Cortex of kidney (tissue), 1 donor: ENCODE measurements around the gene VMAC.

Experiments used
- DNase-seq: peaks from one replicate; lab custom pipeline; 2025; lab: John Stamatoyannopoulos, UW

VMAC gene

DNA sequence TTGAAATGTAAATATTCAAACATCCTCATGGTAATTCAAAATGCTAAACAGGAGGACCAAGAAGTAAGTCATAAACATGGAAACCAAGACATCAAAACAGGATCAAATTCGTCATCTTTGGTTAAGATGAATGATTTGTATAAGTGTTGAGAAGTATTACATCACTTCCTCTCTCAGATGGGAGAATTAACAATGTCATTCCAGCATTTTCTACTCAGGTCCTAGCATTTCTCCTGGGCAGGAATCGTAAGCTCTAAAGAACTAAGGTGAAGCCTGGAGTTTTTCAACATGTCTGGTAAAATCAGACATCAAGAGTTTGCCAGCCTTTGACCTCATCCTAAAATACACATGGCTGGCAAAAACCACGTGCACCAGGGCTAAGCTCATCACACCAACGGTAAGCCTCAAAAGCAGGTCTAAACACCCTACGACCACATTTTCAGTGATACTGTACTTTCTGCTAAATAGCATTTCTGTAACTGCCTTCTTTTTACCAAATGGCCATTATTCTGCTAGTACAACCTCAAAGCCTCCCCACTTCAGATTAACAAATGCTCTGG is 48.4 kb downstream of the VMAC start:
- no peak for DNase-seq

DNA sequence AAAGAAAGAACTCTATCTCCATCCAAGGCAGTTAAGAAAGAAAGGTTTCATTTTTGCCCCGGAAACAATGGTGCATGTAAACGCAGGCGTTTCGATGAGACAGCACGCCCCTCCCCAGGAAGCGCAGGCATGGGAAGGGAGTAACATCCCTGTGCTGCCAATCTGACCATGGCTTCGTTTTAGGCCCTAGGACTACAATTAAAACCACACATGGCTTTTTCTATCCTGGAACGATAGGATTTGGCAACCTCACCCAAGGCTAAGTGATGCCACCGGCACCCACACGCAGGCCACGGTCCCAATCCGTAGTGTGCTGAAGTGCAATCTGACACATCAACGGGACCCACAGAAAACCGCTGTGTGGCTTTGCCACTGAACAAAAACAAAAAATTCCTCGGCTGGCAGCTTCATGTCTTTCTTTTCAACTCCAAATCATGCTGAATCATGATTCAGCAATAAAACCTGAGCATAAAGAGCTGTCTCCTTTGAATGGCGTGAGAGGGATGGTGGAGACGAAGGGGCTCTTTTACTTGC is 49.1 kb downstream of the VMAC start:
- no peak for DNase-seq

DNA sequence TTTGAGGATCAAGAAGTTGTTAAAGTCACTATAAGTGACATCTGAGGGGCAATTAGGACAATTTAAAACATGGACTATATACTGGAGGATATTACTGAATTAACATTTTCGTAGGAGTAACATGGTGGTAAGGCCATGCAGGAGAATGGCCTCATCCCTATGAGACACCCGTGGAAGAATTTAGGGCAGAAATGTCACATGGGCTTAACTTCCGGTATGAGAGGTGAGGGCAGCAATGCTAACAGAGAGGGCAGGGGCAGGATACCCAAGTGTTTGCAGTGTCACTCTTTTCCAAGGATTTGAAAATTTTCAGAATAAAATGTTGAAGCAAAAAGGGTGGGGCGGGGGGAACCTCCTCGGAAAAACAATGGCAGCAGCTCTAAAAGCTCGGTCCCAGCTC is 49.6 kb downstream of the VMAC start:
- no peak for DNase-seq

DNA sequence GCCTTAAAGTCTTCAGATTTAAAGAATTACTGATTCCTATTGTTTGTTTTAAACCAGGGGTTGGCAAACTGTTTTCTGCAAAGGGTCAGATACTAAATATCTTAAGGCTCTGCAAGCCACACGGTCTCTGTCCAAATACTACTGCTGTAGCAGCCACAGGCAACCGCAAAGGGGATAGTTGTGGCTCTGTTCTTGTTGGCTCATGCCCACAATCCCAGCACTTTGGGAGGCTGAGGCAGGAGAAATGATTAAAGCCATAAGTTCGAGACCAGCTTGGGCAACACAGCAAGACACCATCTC is 50.9 kb downstream of the VMAC start:
- no peak for DNase-seq

DNA sequence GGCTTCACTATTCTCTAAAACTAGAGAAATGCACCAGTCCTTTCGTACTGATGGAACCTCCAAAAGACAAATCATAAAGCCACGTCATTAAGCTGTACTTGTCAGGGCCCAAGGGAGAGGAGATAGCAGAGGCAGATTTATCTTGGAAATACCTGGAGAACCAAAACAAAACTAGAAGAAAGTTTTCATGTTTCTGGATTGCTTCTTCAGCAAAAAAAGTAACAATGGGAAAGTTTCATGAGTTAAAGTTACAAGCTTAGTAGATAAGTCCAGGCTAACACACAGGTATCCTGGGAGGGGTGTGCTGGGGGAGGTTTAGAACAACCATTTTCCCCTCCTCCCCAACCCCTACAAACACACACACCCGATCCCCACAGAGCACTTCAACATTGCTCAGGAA is 51.7 kb downstream of the VMAC start:
- no peak for DNase-seq

DNA sequence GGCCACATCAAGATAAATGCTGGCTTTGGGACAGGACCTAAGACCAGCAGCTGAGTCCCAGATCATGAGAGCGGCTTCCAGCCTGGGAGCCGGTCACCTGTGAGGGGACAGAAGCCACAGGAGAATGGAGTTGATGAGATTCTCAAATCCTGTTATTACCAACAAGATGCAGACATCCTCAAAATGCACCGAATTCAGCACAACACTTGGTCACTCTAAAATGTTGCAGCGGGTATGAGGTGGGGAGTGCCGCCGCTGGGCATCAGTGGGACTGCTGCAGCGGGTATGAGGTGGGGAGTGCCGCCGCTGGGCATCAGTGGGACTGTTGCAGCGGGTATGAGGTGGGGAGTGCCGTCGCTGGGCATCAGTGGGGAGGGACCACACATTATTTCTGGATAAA is 52.1 kb downstream of the VMAC start:
- DNase-seq: no peak

DNA sequence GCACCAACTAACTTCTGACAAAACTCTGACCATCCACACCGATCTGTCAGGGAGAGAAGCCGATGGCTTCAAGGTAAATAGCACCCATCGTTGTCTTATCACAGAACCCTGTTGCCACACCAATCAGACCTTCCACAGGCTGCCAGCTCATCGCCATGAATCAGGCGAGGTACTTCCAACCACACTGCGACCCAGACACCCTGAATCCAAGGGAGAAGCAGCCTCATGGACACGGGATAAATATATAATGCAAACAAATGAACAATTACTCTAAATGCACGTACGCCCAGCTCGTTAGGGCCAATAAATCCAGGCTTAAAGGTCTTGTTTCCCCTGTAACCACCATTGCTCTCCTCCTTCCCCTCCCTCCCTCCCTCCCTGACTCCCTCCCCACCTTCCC is 52.5 kb downstream of the VMAC start:
- no peak for DNase-seq

DNA sequence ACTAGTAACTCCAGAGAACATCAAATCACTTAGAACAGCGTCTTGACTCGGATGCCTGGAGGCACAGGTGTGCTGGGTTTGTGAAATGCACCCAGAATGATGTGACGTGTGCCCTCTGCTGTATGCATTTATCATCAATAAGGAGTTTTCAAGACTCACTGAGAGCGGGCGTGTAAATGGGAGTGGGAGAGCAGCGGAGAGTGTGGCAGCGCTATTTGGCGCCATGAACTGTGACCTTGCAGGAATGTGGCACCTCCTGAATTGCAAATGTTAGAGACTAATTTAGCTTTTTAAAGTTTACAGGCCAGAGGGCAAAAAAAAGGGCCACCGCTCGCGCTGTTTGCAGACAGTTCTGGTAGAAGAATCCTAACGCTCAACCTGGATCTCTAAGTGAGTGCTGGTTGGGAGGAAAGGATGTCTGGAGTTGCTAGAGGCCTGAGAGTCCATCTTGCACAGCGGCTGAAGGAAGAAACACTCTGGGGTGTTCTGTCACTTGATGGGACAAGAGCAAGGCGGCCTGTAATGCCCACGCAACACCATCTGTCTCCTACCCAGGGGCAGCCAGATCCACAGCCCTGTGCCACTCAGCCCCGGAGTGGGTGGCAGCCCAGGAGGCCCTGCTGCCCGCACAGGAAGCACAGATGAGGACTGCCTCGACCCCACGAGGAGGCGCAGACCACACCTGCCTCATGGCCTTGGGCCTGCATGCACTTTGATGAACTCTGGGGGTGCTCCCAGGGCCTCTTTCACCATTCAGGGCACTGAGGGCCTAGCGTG is 53.6 kb downstream of the VMAC start:
- DNase-seq: no peak

DNA sequence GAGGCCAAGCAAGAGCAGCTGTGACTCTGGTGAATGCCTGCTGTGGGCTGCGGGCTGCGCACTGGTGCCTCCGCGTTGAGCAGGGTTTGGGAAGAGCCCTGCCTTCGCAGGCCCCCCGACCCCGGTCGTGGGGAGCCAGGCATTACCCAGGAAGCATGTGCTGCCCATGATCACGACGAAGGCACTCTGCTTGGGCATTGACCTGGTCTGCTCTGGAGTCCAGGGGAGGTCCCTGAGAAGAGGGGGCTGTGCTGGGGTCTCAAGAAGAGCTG is 54.1 kb downstream of the VMAC start:
- no peak for DNase-seq

DNA sequence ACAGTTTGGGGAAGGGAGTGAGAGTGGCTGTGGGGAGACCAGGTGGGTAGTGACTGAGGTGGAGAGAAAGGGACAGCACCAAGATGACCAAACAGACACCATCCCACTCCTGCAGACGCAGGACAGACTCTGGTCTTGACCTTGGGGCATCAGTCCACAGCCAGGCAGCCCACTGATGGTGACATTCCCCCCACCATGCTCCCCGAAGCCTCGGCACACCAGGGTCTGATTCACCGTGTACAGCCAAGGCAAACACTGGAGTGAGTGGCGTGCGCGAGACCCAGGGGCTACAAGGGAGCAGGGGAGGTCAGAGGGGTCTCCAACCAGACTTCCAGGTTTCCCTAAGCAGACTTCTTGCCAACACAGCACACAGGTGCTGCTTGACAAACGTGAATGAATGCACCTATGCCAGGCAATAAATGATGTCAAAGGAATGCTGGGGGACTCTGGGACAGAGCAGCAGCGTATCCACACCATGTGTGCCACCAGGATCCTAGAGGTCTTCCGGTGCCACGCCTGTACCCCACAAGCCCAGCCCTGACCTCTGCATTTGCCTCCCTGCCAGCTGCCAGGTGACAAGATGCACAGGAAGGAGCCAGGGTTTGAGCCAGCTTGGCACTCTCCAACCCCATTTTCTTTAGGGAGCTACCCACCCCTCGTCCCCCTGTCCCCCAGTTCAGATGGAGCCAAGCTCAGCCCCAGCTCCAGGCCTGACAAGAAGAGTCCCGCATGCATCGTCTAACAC is 54.8 kb downstream of the VMAC start:
- no peak for DNase-seq
